Activated effector memory CD4-positive, alpha-beta T cell treated with anti-CD3 and anti-CD28 coated beads, Interleukin-2, amount 50 U/mL, for 16 hours (primary cell): ENCODE measurements around the gene SPDYE6.
"Not testable (repeated sequence)": the region's sequence is repeated elsewhere in the genome, so short reads cannot be mapped to it uniquely, and the experiment has no call there.

Experiments used
- DNase-seq: peaks from one replicate; pipeline ENCODE4 v3.0.0-alpha.2; 2020

The SPDYE6 gene

GRCh38 chr7:102317231-102318059 is 38.8 kb downstream of the SPDYE6 start:
- DNase-seq = no peak

- no peak for DNase-seq
These were observed 42.1 kb downstream of the SPDYE6 start for GRCh38 chr7:102313997-102314780.

- DNase-seq = no peak
These were observed 43.9 kb downstream of the SPDYE6 start for GRCh38 chr7:102312317-102312716.

- no peak for DNase-seq
These were observed 45.8 kb downstream of the SPDYE6 start for GRCh38 chr7:102310414-102310815.

- no peak for DNase-seq
These were observed 49.1 kb downstream of the SPDYE6 start for GRCh38 chr7:102306916-102307677.

- DNase-seq = no peak
These were observed 50.6 kb downstream of the SPDYE6 start for GRCh38 chr7:102305414-102306268.

- no peak for DNase-seq
These were observed 51.6 kb downstream of the SPDYE6 start for GRCh38 chr7:102304668-102305067.

GRCh38 chr7:102303669-102304422 is 52.4 kb downstream of the SPDYE6 start:
- no peak for DNase-seq

- no peak for DNase-seq
These were observed 54.2 kb downstream of the SPDYE6 start for GRCh38 chr7:102302025-102302424.

GRCh38 chr7:102301367-102301766 is 54.9 kb downstream of the SPDYE6 start:
- not testable (repeated sequence) for DNase-seq

- no peak for DNase-seq
These were observed 55.5 kb downstream of the SPDYE6 start for GRCh38 chr7:102300643-102301221.

GRCh38 chr7:102297487-102298218 is 58.6 kb downstream of the SPDYE6 start:
- DNase-seq = no peak

- no peak for DNase-seq
These were observed 59.7 kb downstream of the SPDYE6 start for GRCh38 chr7:102296514-102296913.

- DNase-seq = no peak
These were observed 60.1 kb downstream of the SPDYE6 start for GRCh38 chr7:102296179-102296438.
